GM18520 (cell line): ENCODE data around the gene LUZP2.
"Not testable (repeated sequence)": the region's sequence is repeated elsewhere in the genome, so short reads cannot be mapped to it uniquely, and the experiment has no call there.

ENCODE experiments used
- ATAC-seq: cut with Tn5 transposase; IDR thresholded peaks from one replicate; pipeline ENCODE4 v1.9.1; 2021; ENCODE audit not compliant: unreplicated experiment

Gene LUZP2

GRCh38 chr11:24890426-24890825 is 393.6 kb downstream of the LUZP2 start:
- ATAC-seq, result no peak

- not testable (repeated sequence) for ATAC-seq
Measured at GRCh38 chr11:24891845-24892492, 395.1 kb downstream of the LUZP2 start.

- no peak for ATAC-seq
Measured at GRCh38 chr11:24896118-24896835, 399.4 kb downstream of the LUZP2 start.

GRCh38 chr11:24900514-24900913 is 403.7 kb downstream of the LUZP2 start:
- ATAC-seq, result no peak

- ATAC-seq, result no peak
Measured at GRCh38 chr11:24900960-24901549, 404.2 kb downstream of the LUZP2 start.

GRCh38 chr11:24903555-24903954 is 406.7 kb downstream of the LUZP2 start:
- ATAC-seq, result no peak

GRCh38 chr11:24925091-24925490 is 428.2 kb downstream of the LUZP2 start:
- no peak for ATAC-seq

- ATAC-seq, result no peak
Measured at GRCh38 chr11:24932110-24933000, 435.5 kb downstream of the LUZP2 start.

- no peak for ATAC-seq
Measured at GRCh38 chr11:24934733-24935439, 438.0 kb downstream of the LUZP2 start.

- ATAC-seq, result no peak
Measured at GRCh38 chr11:24944891-24945290, 448.0 kb downstream of the LUZP2 start.

- ATAC-seq, result no peak
Measured at GRCh38 chr11:24949406-24949805, 452.6 kb downstream of the LUZP2 start.

GRCh38 chr11:24963852-24964251 is 467.0 kb downstream of the LUZP2 start:
- ATAC-seq, result no peak

- ATAC-seq, result no peak
Measured at GRCh38 chr11:24965748-24966147, 468.9 kb downstream of the LUZP2 start.

- ATAC-seq, result not testable (repeated sequence)
Measured at GRCh38 chr11:24993903-24994302, 497.1 kb downstream of the LUZP2 start.

GRCh38 chr11:24999929-25000328 is 503.1 kb downstream of the LUZP2 start:
- ATAC-seq, result not testable (repeated sequence)

GRCh38 chr11:25037431-25037830 is 540.6 kb downstream of the LUZP2 start:
- ATAC-seq, result no peak

GRCh38 chr11:25038131-25038530 is 541.3 kb downstream of the LUZP2 start:
- no peak for ATAC-seq

- no peak for ATAC-seq
Measured at GRCh38 chr11:25039165-25039564, 542.3 kb downstream of the LUZP2 start.

- ATAC-seq, result no peak
Measured at GRCh38 chr11:25048632-25049031, 551.8 kb downstream of the LUZP2 start.

GRCh38 chr11:25052844-25053243 is 556.0 kb downstream of the LUZP2 start:
- no peak for ATAC-seq

- no peak for ATAC-seq
Measured at GRCh38 chr11:25057861-25058260, 561.0 kb downstream of the LUZP2 start.
